GM18858 (cell line): ENCODE results near the gene NAPG.
"Not testable (repeated sequence)": the region's sequence is repeated elsewhere in the genome, so short reads cannot be mapped to it uniquely, and the experiment has no call there.

ENCODE experiments used
- ATAC-seq: cut with Tn5 transposase; IDR thresholded peaks from one replicate; pipeline ENCODE4 v1.9.1; 2021; ENCODE audit not compliant: unreplicated experiment

NAPG gene

DNA sequence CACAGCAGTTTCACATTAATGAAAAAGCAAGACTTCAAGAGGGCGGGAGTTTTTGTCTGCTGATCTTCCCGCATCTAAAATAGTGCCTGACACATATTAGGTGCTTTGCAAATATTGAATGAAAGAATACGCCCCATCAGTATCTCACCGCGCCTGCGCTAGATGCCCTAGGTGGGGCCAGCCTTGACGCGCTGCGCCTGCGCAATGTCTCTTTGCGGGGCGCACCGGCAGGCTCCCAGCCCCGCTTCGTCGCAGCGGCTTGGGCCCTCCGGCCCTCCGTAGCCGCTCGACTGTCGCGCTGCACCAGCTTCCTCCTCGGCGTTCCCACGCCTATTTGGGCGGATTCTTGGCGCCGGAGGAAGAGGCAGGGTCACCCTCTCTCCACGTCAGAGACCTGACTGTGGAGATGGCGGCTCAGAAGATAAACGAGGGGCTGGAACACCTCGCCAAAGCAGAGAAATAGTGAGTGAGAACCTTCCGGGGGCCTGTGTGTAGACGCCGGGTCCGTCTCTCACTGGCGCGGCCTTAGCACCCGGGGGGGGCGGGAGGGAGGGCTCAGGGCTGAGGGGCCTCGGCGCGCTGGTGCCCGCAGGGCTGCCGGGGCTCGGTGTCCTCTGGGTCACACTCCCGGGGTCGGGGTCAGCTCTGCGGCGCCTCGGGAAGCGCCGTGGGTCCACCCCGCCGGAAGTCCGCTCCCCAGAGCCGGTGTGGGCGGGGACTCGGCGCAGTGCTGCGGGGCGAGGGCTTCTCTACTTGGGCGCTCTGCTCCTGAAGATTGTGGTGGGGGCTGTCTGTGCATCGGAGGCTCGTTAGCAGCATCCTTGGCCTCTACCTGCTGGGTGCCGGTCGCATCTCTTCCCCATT is at the start of gene NAPG:
Gene NAPG, plus strand, starts transcription at position 331 of the 864 bp plus-strand sequence. Its CDS starts 76 bp downstream, at position 407.
- ATAC-seq = peak; percentile 59

DNA sequence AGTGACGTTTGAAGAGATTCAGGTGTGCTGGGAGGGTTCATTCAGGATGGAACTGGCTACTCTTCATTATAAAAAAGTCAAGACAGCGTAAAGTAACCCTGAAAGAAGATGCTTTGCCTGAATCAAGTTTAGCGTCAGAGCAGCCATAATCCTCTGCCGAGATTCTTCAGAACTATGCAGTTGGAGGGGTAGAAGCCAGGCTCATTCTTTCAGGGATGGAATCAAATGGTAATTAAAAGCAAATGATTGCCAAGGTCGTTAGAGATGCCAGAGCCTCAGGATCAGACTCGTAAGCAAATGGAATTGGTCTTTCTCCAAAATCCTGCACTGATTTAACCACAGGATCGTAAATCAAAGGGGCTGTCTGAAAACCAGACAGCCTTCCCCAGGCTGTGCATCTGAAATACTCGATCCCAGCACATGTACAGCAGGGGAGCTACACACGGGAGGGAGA is 49.5 kb upstream of the NAPG start:
- no peak for ATAC-seq

DNA sequence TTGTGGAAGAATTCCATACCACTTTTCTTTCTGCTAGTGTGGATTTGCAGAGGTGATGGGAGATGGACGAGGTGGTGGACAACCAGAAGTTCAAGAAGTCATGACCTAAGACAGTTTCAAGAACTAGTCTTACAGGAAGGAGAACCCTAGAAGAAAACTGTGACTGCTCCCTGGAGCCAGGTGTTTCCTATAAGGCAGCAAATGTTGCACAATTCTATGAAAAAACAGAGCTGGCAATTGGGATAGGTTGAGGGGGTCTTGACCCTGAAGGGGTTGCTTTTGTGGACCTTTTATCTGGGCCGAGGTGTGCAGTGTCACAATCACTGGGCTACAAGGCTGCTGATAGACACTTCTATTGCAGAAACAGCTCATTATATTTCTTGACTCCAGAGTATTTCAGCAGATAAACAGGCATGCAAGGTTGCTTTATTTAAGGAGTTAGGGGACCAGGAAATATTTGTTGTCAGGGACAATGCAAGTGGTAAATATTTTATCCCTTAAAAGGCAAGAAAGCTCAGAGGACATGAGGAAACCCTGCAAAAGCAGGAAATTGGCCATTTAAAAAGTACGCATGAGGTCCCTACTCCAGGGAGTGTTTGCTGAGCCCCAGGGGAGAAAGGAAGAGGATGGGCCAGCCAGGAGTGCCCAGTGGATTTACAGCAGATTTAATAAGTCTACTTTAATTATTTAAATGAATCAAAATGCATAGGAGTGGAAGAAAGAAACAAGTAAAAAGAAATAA is 48.5 kb upstream of the NAPG start:
- ATAC-seq = no peak

DNA sequence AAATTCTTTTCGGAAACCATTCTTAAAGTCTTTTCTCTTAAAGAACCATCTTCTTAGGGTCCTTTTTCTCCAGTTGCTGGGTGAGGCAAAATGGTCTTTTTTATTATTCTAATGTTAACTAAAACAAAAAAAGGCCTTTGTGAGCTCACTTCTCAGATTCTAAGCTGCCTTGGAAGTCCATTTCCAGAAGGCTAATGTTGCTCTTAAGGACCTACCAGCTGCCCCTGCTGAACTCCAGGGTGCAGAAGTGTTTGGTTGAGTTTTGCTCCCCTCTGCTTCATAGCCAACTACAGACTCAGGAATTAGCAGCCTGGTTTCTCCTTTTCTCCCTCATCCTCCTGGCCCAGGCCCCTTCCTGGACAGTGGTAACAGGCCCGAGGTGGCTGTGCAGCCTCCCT is 48.0 kb upstream of the NAPG start:
- ATAC-seq = no peak

DNA sequence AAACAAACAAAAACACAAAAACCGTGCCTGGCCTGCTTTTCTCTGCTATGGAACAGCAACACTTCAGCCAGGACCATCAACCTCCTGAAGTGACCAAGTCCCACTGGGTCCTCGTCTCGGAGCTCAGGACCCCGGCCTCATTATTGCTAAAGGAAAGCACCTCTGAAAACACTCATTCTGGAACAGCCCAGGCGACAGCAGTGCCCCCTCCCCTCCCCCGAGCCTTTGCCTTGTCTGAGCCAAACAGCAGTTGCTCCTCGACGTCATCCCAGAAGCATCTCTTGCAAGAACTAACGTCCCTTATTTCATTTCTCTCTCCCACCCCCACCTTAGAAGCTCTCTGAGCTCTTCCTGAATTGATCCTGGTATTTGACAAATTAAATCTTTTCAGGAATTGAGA is 44.0 kb upstream of the NAPG start:
- ATAC-seq = no peak

DNA sequence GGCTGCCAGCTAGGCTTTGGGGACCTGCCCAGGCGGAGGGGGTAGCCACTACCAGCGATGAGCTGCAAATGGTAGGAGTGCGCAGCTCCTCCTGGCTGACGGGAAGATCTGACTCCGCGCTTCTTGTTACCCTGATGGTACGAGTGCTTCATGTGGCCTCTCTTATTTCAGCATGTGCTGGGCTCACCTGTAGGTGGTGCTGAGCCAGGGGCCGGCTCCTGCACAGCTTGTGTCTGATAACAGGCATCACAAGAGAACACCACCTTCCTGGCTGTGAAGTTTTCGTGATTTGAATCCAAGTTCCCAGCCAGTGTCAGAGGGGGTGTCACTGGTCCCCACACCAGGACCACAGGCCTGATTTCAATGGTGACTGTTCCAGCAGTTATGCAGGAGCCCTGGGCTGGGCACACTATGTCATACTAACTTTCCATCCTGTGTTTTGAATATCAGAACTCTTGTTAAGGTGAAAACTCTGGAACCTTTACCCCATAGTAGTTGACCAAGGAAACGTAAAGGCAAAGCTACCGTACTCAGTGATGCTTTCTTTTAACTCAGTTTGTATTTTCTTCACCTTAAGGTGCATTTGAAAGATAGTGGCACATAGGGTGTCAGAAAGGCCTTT is 43.4 kb upstream of the NAPG start:
- ATAC-seq = peak; percentile 23

DNA sequence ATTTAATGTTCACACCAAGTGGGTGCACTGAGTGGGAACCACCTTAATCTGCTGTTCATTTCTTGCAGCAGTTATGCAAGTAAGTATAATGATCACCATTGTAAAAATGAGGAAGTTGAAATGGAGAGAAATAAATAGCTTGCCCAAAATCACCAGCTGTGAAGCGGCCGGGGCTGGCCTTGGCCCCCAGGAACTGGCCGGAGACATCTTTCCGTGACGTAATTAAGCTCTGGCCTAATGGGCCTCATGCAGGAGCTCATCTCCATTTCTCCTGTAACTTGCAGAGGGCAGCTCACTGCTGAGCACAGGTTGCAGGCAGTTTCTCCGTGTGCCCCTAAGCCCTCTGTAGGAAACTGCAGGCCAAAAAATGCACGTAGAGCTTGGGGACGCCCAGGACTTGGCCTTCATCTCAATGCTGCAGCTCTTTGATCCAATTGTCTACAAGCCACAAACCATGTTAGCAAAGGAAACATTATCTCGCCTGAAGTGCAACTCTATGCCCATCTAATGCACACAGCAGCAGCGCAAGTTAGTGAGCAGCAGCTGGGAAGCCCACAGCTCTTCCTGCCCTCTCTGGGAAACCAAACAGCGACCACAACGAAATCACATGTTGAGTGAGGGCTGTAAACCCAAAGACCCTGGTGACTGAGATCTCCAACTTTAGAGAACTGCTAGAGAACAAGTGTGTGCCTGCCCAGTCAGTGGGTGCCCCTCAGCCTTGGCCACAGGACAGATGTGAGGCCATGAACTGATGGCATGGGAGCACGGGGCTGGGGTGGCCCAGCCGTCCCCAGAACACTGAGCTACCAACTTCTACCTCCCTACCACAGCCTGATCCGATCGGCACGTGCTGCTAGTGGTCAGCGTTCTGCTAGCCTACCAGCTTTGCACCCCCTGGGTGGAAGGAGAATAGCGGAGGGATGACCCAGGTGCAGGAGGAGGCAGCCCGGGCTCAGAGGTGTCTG is 42.6 kb upstream of the NAPG start:
- peak; percentile 77 for ATAC-seq

DNA sequence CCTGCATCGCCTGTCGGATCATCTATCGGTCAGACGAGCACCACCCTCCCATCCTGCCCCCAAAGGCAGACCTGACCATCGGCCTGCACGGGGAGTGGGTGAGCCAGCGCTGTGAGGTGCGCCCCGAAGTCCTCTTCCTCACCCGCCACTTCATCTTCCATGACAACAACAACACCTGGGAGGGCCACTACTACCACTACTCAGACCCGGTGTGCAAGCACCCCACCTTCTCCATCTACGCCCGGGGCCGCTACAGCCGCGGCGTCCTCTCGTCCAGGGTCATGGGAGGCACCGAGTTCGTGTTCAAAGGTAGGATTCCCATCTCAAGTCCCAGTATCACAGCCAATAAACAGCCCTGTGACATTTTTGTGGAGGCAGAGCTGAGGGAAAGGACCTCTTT is 40.4 kb upstream of the NAPG start:
- no peak for ATAC-seq

DNA sequence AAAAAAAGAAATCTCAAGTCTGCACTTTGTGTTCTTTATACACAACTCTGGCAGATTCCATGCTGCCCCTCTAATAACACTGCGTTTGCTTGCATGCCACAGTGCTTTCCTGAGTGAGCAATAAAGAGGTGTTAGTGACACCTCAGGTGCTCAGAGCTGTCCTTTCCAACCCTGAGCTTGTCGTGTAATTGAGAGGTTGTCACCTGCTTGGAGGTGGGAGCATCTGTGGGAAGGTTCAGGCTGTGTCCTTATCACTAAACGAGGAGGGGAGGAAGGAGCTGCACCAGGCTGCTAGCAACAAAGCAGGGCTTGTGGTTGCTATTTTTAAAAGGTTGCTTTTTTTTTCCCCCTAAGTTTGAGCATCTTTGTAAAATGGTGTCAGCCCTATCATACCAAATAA is 39.5 kb upstream of the NAPG start:
- no peak for ATAC-seq

DNA sequence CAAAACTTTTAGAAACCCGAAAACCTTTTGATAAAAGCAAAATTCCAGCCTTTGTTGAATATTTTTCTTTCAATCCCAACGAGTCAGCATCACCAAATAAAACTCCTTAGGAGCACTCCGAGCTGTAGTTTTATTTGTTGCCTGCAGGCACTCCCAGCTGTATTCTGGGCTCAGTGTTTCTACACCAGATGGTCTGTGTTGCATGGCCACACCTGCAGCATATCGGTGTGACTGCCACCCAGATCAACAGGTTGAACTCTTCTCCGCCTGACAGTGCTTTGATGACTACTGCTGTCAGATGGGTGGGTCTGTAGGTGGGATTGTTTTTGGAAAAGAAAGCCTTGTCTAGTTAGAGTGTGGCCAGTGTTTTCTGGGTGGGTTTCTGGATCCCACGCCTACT is 38.7 kb upstream of the NAPG start:
- no peak for ATAC-seq

DNA sequence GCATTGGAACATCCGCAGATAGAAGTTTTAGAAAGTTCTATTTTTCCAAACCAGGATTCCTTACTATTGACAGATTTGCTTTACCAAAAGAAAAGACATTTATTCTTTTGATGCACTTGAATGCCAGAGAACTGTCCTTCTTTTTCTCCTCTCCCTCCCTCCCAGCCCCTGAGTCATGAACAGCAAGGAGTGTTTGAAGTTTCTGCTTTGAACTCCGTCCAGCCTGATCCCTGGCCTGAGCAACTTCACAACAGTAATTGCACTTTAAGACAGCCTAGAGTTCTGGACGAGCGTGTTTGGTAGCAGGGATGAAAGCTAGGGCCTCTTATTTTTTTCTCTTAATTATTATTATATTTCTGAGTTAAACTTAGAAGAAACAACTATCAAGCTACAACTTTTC is 37.8 kb upstream of the NAPG start:
- no peak for ATAC-seq

DNA sequence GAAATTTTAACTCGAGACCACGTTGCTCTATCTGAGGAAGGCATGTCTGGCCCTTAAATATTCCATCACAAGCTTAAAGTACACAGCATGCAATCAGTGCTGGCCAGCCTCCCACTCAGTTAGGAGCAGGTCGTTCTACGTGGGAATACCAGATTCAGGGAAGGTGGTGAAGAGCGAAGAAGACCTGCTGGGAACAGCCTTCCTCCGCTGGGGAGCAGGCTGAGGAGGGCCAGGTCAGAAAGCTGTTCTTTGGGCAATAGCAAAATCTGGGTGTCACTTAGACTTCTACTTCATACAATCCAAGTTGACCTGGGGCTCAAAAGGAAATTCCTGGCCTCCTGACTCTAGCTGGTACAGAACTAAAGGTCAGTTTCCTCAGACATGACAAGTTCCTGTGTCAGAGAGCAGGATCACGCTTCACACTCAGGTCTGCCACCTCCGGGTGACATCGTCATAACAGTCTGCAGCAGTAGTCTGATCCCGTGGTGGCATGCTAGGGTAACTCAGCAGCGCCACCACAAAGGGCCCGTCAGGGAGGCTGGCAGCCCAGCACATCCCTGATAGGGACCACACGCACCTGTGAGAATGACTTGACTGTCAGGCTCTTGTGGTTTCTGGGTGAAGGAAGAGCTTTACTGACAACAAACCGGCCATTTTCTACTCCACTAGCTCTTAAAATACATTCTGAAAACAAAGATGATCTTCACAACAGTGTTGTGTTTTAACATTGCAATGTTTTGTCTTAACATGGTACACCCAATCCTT is 35.2 kb upstream of the NAPG start:
- ATAC-seq = peak; percentile 98

DNA sequence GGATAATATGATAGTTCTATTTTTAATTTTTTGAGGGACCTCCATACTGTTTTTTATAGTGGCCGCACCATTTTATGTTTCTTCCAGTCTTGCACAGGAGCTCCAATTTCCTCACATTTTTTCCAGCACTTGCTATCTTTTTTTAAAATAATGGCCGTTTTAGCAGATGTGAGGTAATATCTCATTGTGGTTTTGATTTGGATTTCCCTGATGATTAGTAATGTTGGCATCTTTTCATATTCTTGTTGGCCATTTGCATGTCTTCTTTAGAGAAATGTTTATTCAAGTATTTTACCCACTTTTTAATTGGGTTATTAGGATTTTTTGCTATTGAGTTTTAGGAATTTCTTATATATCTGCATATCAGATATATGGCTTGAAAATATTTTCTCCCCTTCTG is 29.9 kb upstream of the NAPG start:
- no peak for ATAC-seq

DNA sequence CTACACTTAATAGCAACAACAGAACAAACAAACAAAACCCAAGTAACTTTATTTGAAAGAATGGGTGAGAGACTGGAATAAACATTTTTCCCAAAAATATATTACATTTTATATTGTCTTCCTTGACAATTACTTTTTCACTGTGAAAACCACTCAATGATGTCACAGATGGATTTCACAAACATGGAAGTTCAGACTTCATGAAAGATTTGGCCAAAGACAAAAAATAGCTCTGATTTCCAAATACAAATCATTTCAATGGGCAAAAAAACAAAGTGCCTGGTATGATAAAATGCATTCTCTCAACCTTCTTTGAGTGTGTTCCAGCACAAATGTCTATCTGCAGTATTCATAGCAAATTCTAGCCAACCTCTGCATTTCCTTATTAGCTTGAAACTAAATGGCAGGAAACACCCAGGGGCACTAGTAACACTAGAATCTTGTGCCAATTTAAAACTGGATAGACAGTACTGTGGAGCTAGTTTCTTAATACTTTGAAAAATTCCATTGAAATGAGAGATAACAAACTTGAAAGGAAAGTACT is 28.5 kb upstream of the NAPG start:
- no peak for ATAC-seq

DNA sequence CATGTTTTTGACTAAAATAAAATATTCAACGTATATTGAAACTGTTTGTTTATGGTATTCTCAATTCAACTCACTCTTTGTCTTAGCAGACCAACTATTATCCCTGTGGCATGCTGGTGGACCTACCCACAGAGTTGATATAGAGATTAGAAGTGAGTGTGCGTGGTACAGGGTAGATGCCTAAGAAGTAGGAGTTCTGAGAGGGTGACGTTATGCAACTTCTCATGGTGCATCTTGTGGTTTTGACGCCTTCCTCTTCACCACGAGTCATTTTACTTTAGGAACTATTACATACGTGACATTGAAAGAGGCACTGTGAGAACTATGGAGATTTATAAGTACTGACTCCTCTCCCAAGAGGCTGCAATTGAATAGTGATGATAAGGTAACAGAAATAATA is 26.6 kb upstream of the NAPG start:
- no peak for ATAC-seq

DNA sequence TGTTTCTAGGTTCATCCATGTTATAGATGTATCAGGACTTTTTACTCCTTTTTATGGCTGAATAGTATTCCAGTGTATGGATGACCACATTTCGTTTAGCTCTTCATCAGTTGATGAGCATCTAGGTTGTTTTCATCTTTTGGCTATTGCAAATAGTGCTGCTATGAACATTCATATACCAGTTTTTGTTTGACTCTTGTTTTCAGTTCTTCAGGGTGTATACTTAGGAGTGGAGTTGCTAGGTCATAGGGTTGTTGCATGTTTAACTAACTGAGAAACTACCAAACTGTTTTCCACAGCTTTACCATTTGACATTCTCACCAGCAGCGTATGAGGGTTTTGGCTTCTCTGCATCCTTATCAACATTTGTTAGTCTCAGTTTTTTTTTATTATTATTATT is 25.8 kb upstream of the NAPG start:
- no peak for ATAC-seq

DNA sequence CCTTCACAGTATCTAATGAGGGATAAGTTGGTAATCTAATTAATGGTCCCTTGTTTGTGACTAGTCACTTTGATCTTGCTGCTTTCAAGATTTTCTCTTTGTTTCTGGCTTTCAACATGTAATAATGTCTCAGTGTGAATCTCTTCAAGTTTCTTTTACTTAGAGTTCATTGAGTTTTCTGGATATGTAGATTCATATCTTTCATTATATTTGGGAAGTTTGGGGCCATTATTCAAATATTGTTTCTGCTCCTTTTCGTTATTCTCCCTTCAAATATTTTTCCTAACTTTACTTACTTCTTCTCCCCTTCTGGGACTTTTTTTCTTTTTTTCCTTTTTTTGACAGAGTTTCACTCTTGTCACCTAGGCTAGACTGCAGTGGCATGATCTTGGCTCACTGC is 21.1 kb upstream of the NAPG start:
- no peak for ATAC-seq

DNA sequence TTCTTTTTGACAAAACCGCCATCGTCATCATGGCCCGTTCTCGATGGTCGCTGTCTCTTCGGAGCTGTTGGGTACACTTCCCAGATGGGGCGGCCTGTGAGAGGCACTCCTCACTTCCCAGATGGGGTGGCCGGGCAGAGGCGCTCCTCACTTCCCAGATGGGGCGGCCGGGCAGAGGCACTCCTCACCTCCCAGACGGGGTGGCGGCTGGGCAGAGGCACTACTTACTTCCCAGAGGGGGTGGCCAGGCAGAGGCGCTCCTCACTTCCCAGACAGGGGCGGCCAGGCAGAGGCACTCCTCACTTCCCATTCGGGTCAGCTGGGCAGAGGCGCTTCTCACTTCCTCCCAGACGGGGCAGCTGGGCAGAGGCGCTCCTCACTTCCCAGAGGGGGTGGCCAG is 19.9 kb upstream of the NAPG start:
- not testable (repeated sequence) for ATAC-seq

DNA sequence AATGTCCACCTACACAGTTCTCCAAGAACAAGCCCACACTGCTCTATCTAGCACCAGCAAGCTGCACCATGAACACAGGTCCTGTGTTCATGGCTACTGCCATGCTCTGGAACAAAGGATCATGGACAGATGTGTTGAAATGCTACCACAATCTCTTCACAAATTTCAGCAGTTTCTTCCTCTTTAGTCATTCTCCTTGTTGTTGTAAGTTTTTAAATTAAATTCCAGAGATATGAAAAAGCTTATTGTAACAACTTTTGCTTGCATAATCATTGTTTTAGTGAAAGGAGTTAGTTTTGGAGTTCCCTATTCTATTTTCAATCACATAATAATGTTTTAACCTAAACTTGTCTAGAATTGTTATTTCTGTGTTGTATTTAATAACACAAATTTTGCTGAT is 17.2 kb upstream of the NAPG start:
- ATAC-seq = no peak

DNA sequence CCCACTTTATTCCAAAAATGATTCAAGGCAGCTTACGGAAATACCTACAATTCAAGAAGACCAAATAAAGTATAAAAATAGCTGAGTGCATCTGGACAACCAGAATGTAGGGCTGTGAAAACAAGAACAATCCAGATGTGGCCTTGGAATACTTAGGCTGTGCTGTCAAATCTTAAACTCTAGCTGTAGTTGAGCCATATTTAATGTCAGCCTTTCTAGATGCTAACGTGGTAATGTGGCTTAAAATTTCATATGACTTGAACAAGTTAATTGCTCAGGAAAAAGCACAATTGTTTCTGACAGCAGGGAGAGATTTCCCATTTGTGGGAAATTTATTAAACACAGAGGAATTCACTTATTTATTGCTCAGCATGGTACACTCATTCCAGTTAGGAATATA is 14.6 kb upstream of the NAPG start:
- ATAC-seq = no peak
